ENCODE data around the gene ZNF366.

ZNF366 gene

DNA sequence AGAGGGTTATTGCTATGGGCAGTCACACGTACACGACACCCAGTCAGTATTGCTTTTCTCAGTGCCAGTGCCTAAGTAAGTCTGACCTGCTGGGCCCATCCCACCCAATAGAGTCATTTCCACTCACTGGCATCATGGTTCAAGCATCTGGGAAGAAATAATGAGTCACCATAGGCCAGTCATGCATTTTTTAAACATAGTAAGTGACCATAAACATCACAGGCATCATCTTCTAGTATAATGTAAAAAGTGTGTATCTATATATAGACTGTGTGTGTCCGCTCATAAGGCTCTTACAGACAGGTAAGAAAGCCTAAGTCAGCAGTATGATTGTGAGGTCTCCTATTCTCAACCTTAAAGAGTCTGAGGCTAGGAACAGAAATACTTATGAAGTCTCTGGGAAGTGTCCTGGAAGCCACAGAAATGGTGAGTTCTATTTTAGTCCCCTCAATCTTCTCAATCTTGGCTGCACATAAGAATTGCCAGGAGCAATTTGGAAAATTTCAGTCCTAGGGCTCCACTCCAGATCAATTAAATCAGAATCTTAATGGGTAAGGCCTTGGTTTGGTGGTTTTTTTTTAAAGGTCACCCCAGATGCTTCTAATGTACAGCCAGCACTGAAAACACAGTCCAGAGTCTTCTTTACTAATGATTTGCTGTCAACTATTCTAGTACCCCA, 65.2 kb downstream of the ZNF366 start:
- no peak for DNase-seq (ENCODE audit: extremely low read depth in 1 of 2, low read depth in 1 of 2)

DNA sequence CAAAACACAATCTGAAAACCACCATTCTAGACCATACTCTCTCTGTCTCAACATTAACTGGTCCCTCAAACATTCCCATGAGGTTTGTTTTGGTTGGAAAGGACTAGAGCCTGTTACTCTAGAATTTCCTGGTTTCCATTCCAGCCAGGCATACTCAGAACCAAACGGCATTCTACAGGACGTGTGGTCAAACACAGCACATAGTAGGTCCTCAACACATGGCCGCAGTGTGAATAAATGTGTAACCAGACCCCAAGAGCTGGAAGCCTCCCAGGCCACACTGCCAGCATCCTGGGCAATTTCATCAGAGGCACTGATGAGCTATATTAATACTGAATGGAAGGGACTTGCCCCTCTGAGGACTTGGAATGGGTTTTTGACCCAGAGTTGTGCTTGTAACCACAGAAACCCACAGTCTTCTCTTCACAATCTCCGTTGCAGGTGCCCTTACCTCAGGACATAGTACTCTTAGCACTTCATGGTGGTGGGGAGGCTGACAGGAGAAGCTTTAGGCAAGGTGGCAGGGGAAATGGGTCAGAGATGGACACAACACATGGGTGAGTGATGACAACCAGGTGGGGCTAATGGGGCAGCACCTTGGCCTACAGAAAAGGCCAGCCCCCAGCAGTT, 66.0 kb downstream of the ZNF366 start:
- no peak for DNase-seq (ENCODE audit: extremely low read depth in 1 of 2, low read depth in 1 of 2)

DNA sequence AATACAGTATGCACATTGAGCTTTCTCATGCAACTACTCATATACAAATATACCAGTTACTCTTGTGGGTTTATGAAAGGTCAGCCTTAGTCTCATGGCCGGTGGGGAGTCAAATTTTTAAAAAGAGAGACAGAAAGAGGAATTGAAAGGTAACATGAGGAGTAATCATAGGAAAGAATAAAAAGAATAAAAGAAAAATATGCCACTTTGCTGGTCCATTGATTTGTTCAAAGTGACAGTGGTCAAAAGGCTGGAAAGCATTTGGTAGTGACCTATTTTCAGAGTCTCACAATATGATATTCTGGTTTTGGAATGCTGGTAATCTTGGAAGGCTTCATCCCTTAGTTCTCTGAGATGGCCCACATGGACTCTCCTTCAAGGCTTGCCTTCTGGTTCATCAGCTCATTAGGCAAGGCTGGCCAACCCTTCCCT, 67.0 kb downstream of the ZNF366 start:
- no peak for DNase-seq (ENCODE audit: extremely low read depth in 1 of 2, low read depth in 1 of 2)

DNA sequence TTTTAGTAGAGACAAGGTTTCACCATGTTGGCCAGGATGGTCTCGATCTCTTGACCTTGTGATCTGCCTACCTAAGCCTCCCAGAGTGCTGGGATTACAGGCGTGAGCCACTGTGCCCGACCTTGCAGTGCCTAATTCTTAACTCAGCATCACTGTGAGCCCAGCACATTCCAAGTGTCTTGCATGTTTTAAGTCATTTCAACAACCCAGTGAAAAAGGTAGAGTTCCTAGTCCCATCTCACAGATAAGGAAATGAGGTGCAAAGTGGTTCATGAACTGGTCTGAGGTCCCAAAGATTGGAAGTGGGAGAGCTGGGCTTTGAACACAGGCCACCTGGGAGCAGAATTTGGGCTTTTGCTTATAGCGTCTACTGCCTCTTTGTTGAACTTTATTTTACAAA, 68.0 kb downstream of the ZNF366 start:
- DNase-seq (ENCODE audit: extremely low read depth in 1 of 2, low read depth in 1 of 2): no peak

DNA sequence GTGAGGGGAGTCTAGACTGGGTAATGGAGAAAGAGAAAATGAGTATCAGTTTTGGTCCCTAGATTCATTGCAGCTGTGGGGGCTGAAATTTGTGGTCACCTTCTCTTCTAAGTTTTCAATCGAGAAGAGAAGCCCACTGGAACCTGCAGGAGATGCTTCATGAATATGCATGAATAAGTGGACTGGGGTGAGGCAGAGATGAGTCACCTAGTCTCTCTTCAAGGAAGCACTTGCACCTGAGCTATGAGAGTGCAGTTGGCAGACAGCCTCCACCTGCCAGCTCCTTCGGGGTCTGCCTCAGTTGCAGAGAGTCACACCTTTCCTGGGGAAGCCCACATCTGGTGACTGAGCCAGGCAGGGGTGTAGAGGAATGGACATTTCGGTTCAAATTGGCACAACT, 69.1 kb downstream of the ZNF366 start:
- DNase-seq (ENCODE audit: extremely low read depth in 1 of 2, low read depth in 1 of 2): no peak

DNA sequence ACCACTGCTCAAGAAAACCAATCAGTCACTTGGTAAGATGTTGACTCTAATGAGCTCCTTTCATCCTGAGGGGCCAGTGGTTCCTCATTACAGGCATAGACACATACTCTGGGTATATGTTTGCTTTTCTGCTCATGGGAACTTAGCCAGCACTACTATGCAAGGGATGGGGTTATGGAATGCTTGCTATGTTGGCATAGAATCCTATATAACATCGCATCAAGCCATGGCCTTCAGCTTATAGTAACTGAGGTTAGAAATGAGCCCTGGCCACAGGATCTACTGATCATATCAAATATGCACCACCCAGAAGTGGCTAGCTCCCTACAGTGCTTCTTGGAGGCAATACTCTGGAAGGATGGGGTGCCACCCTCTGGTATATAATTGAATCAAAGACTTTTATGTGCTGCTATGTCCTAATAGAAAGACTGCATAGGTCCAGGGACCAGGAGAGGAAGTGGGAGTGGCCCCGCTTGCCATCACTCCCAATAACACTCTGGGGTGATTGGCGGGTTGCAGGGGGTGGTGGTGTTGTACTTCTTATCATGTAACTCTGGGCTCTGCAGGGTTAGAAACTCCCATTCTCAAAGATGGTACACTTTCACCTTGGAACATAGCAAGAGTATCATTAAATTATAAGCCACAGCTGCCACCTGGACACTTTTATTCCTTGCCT, 70.3 kb downstream of the ZNF366 start:
- no peak for DNase-seq (ENCODE audit: extremely low read depth in 1 of 2, low read depth in 1 of 2)

DNA sequence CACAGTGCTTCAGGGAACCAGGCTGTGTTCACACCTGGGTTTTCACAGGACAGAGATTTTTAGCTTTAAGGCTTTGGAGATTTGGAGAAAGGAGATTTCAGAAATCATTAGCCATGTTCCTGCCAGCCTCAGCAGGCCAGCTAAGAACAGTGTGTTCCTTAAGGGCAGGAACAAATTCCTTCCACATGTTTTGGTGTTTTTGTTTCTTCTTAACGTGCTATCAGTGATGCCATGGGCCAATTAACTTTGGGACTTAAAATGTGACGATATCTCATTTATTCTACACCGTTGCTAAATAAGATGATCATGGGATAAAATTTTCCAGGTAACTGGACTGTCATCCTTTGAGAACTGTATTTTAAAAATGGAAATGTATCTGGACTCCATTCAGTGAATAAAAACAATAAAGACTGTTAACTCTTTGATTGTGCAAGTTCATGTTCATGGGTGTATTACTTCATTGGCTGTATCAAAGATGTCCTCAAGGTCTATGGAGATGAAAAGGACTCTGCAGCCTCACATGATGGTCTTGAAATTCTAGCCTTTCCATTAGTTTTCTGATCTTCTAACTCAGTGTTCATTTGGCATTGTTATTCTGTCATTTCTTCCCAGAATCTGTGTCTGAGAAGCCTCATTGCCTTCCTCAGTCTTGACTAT, 72.3 kb downstream of the ZNF366 start:
- DNase-seq (ENCODE audit: extremely low read depth in 1 of 2, low read depth in 1 of 2): no peak

DNA sequence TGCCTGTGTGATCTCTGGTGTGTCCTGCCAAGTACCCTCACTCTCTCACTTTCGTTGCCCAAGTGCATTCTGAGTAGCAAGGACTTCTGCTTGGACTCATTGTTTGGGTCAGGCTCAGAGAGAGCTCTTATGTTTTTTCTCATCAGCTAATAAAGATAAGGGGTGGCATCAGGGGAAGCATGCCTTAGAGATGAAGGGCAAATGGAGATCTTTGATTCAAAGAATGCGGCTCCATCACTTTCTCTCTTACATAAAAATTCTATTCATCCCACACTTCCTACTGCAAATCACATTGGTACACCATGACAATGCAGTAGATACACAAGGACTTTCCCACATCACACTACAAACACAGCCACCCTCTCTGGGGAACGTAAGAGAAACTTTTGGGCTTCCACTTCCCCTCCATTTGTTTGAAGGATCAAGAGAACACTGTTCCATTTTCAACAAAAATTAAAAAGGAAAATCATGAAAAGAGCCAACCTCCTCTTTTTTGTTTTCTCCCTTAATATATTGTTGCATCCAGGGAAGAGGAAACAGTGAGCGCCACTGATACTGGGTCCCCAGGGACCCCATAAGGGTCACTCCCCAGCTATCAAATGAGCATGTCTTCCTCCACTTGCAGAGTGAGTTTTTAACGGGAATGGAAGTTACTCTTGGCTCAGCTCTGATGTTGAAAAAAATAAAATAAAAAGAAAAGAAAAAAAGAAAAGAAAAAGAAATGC, 73.0 kb downstream of the ZNF366 start:
- no peak for DNase-seq (ENCODE audit: extremely low read depth in 1 of 2, low read depth in 1 of 2)

DNA sequence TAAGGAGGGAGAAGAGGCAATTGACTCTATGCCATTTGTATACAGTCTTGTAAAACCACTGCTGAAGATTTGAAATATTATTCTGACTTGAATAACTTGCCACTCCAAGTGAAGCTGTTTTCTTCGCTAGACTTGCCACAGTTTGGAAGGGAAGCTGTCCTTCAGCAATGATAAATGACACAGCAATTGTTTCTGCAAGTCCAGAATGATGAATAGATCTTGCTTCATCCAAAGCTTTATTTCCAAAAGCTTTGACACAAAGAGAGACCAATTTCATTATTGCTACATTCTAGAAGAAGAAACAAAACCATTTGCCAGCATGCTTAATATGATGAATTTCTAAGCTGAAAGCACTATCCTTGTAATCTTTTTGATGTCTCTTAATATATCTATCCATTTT, 73.7 kb downstream of the ZNF366 start:
- DNase-seq (ENCODE audit: extremely low read depth in 1 of 2, low read depth in 1 of 2): no peak

DNA sequence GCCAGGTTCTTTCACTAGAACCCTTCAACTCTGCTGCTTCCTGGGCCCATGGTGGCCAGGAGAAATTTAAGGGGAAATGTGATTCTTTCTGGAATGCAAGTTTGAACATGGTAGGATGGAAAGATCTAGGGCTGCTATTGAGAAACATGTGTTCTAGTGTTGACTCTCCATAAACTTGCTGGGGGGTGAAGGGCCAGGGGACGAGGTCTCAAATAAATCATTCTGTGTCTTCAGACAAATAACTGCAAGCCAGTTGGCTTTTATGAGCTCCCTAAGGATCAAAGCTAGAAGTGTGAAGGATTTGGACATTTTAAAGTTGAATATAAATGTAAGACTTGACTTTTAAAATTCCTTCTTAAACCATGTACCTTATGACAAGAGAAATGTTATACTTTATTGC, 78.5 kb downstream of the ZNF366 start:
- no peak for DNase-seq (ENCODE audit: extremely low read depth in 1 of 2, low read depth in 1 of 2)

DNA sequence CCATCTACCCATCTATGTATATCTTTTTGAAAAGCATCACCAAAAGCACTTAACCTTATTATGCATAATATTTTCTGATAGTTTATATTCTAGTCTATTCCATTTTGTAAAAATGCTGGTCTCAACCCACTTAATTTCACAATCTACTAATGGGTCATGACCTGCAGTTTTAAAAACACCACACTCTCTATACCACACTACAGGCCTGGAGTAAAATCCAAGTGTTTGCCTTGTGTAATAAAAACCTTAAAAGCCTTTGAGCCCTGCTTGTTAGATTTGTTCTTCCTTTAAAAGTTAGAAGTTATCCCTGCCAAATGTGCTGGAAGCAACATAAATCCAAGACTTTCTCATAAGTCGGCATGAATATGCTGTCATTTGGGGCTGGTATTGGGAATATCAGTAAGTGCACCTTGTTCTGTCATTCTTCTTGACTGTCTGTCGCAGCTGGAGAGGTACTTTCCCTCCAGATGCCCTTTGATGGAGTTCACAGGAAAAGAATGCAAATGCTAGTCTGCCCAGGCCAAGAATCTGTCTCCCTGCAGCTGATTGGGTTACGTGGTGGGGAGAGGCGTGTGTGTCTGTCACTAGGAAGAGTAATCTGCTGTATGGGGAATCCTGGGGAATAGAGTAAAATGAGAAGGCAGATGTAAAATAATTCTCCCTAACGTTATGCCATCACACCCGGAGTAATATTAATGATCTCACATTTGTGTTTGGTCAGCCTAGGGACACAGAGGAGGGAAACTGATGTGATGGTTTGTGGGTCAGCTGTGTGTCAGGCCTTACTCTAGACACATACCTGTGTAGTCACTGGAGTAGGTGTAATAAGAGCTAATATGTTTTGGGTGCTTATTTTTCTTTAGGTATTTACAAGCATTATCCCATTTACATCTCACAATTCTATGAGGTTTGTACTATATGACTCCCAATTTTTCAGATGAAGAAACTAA, 79.4 kb downstream of the ZNF366 start:
- no peak for DNase-seq (ENCODE audit: extremely low read depth in 1 of 2, low read depth in 1 of 2)

DNA sequence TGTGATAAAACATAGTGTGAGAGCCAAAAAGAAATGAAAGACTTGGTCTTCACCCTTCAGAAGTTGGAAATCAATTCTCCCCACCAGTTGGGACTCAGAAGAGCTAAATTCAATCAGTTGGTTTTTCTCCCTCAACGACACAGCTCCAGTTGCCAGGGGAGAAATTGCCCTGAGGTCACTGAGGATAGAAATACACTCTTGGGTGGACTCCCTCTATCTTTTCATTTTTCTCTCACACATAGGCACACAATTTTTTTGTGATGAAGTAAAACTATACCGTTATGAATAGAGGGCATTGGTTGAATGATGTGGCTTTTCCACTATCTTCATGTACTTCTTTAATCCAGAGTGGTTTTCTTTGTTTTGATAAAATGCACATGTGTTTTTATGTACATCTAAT, 80.2 kb downstream of the ZNF366 start:
- no peak for DNase-seq (ENCODE audit: extremely low read depth in 1 of 2, low read depth in 1 of 2)

DNA sequence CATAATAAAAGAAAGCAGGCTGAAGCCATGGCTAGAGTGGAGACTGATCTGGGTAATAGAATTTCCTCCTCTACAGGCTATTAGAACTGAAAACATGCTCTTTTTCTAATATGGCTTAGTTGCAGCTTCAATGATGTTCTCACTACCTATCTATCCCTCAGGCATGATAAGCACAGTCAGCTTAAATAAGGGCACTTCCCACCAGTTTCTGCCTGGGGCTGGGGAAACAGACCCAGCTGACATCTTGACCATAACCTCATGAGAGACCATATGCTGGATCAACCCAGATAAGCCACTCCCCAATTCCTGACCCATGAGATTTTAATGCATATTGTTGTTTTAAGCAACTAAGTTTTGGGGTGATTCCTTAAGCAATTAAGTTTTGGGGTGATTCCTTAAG, 81.2 kb downstream of the ZNF366 start:
- no peak for DNase-seq (ENCODE audit: extremely low read depth in 1 of 2, low read depth in 1 of 2)

DNA sequence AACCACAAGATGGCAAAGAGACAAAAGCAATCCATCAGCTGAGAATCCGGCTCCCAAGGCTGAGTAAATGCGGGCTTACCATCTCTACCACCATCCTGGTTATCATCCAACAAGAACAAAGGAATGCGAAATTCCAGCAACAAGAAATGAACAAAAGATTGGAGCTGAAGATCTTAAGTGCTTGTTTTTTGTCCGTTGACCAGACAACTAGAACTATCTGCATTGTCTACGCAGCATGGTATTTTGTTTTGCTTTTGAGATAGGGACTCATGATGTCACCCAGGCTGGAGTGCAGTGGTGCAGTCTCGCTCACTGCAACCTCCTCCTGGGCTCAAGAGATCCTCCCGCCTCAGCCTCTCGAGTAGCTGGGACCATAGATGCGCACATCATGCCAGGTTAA, 88.9 kb downstream of the ZNF366 start:
- no peak for DNase-seq (ENCODE audit: extremely low read depth in 1 of 2, low read depth in 1 of 2)

DNA sequence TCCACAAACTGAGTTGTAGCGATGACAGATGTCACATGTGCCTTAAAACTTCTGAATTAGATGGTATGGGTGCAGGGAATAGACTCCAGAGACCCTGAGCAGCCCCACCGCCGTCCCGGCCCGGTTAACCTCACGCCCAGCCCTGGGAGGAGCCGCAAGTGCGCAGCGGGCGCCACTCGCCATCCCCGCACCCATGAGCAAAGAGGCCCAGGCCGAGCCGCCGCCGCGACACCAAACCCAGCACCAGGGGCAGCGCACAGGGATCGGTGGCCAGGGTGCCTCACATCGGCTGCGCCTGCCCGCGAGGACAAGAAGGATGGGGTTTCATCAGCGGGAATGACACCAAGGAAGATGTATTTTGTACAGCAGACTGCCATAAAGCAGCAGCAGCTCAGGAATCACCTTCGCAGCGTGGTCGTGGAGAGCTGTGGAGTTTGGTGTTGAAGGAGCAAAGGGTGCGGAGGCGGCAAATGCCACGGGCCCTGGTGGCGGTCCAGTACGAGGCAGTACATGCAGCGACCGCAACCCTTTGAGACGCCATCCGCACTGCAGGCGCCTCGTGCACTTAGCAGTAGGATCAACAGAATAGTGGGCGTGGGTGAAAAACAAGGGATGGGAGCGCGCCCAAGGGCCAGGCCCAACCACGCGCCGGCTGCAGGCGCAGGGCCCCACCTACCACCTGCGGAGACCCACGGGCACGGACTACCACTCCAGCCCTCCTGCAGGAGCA, 89.7 kb downstream of the ZNF366 start:
- DNase-seq (ENCODE audit: extremely low read depth in 1 of 2, low read depth in 1 of 2): no peak

DNA sequence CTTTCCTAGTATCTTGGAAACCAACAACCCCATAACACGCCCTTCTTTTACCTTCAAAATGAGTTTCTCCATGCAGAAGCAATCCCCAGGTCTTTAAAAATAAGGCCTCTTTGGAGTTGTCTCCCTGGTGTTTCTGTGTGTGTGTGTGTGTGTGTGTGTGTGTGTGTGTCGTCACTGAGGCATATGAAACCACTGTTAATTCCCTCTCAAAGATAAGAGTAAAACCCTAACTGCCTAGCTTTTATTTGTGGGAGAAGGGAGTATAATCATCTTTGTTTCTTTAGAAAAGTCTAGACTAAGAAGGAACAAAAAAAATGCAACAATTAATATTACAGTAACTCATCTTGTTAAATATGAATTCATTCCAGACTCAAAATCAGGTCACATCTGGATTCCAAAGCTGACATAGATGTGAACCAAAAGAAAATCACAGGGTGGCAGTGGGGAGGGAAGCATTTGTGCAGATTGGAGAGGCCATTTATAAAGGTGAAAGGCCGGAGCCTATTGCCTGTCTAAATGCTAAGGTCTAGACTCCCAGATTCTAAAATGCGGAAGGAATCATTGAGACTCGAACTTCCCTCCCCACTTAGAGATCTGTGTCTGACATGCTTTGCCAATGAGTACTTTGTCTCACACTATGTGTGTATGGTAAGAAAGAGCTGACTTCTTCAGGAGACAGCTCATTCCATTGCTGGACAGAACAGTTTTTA, 91.4 kb downstream of the ZNF366 start:
- no peak for DNase-seq (ENCODE audit: extremely low read depth in 1 of 2, low read depth in 1 of 2)

DNA sequence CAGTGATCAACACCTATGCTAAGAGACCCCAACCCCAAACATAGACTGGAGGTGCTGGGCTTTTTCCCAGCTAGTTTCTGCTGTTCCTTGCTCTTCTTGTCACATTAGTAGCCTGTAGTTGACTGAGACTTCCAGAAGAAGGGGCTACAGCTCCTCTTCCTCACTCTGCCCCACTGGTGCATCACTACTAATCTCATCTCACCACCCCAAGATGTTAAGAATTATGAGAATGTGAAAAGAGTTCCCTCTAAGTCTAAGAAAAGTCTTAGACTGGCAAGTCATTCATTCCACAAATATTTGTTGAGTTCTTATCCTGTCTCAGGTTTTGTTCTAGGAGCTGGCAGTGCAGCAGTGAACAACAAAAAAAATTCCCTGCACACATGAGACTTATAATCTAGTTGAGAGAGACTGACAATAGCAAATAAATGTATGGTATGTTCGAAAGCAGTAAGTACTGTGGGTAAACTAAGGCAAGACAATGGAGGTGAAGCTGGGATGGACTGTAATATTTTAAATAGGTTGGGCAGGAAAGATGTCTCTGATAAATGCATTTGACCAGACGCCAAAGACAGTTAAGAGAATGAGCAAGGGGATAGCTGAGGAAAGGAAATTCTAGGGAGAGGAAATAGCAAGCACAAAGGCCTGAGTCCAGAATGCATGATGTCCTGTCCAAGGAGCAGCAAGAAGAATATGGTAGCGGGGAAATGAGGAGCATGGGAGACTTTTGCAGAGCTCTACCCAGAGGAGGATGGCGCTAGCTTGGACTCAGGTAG, 94.7 kb downstream of the ZNF366 start:
- DNase-seq (ENCODE audit: extremely low read depth in 1 of 2, low read depth in 1 of 2): no peak

DNA sequence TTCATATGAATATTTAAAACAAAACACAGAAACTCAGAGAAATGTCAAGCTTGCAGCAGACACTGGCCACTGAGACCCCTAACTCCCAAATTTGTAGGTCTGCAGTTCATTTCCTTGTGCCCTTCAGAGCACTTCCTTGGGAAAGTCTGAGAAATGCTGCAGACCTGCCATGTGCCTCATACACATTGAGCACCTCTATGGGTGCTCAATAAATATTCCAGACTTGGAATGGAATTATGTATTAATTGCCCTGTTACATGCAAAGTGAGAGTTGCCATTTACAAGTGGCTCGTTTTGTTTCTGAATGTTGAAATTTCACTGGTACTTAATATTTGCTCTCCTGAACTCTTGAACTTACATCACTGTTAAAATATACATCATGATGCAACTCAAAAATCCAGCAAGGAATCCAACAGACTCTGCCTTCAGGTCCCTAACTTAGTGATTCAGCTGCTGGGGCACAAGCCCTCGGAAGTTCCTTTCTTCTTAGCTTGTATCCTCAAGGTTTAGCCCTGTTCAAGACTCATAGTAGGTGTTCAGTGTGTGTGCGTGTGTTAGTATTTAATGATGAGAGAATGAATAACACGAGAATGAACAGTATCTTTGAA, 96.4 kb downstream of the ZNF366 start:
- DNase-seq (ENCODE audit: extremely low read depth in 1 of 2, low read depth in 1 of 2): no peak

Measured in stimulated activated CD8-positive, alpha-beta memory T cell treated with anti-CD3 and anti-CD28 coated beads, Interleukin-7, amount 100 ng/mL, for 48 hours (primary cell).